ACHN (cell line): Measurements from ENCODE around the gene PARM1.
"Not testable (repeated sequence)": the region's sequence is repeated elsewhere in the genome, so short reads cannot be mapped to it uniquely, and the experiment has no call there.

Source experiments
- DNase-seq: peaks from one replicate; pipeline ENCODE4 v3.0.0-alpha.2; 2015
- in situ Hi-C: cut with HindIII; loops from 2 replicates; pipeline ENCODE4 v1.10.0; 2017; ENCODE audit warnings: low sequenced_read_pairs, low pct_ligation_motif_present, low pct_unique_long_range_greater_than_20kb

PARM1 gene

DNA sequence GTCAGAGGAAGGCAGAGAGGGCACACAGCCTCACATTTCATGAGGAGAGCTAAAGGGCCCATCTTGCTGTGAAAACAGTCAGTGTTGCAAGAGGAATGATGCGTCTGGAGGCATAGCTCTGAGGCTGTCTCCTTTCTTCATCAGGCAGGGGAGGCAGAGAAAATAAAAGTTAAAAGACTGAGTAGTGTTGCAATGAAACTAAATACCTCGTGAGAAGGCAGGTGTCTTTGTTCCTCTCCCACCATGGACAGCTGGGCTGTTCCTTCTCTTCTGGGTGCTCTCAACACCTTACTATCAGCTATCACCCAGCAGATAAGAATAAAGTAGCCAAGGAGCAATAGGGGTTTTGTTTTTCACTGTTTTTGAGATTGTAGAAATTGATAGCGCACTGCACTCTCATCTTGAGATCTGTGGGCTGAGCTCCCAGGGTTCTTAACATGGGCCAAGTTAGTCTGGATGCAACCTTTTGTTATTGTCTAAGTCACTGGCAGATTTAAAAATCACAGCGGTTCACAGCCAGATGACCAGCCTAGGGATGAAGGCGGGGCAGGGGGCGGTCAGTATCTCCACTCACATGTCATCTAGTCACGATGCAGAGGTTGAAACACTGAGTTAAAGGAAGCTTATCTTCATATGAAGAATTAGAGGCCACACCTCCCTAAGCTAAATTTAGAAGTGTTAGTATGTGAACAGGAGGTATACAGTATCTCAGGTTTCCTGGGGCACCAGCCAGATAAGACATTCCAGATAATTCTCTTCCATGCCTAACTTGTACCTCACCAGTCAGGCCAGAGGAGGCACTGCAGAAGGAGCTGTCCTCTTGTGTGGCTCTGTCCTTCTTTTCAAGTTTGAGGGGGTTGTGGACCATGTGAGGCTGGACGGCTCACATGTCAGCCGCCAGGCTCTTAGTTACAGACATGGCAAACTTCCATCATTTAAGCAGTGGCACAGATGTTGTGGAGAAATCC is 36.9 kb downstream of the PARM1 start:
- DNase-seq = no peak
- in situ Hi-C loops = no loop called here

GRCh38 chr4:74970577-74970976 is 37.7 kb downstream of the PARM1 start:
- no peak for DNase-seq
- in situ Hi-C loops = no loop called here

- in situ Hi-C loops = no loop called here
- DNase-seq = no peak
These were observed 38.9 kb downstream of the PARM1 start for GRCh38 chr4:74971862-74972261.

GRCh38 chr4:74975082-74975481 is 42.2 kb downstream of the PARM1 start:
- DNase-seq = no peak
- in situ Hi-C loops = no loop called here

GRCh38 chr4:74975848-74976824 is 43.2 kb downstream of the PARM1 start:
- no peak for DNase-seq

GRCh38 chr4:74982546-74983252 is 49.8 kb downstream of the PARM1 start:
- in situ Hi-C loops = no loop called here

More at GRCh38 chr4:74975848-74976824, 43.2 kb downstream of the PARM1 start:
- in situ Hi-C loops = no loop called here

DNA sequence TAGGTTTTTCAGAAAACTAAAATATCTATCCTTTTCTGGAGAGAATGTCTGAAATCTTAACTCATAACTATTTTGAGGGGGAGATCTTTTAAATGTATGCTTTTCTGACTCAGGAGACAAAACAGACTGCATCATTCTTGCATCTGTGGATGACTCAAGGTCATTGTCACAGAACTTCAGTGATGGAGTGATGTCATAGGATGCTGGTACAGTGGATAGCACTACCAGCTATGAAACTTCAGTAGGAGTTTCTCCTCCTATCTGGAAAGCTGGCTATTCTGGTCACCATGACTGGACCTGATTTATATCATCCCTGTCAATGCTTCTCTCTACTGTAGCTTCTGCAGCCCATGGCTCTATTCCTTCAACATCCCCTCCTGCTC is 50.3 kb downstream of the PARM1 start:
- no peak for DNase-seq
- in situ Hi-C loops = no loop called here

More at GRCh38 chr4:74982546-74983252, 49.8 kb downstream of the PARM1 start:
- DNase-seq = no peak

GRCh38 chr4:74990276-74990875 is 57.5 kb downstream of the PARM1 start:
- DNase-seq = no peak
- in situ Hi-C loops = no loop called here

DNA sequence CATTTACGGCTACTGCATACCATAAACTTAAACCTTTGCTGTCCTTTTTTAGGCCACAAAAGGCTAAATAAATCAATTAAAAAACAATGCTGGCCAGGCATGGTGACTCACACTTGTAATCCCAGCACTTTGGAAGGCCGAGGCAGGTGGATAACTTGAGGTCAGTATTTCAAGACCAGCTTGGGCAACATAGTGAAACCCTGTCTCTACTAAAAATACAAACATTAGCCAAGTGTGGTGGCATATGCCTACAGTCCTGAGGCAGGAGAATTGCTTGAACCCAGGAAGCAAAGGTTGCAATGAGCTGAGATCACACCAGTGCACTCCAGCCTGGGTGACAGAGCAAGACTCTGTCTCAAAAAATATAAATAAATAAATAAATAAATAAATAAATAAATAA is 61.5 kb downstream of the PARM1 start:
- in situ Hi-C loops, DNase-seq: not testable (repeated sequence)

DNA sequence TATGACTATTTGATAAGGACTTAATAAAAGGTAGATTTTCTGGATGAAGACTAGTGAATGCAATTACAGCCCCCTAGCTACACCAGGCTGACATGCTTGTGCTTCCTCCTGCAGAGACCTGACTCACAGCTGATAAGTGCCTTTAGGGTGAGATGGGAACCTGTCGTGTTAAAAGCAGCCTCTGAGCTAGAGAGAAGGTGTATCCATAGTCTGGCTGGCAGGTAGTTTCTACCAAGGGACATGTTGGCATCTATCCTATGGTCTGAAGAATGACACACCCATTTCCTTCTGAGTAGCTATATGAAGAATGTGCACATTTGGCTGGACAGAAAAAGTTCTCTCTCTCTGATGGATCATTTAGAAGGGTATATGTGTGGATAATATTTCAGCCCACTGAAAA is 64.1 kb downstream of the PARM1 start:
- no peak for DNase-seq
- in situ Hi-C loops = no loop called here

- in situ Hi-C loops = no loop called here
- no peak for DNase-seq
These were observed 65.2 kb downstream of the PARM1 start for GRCh38 chr4:74997948-74998729.

- in situ Hi-C loops = no loop called here
These were observed 66.9 kb downstream of the PARM1 start for GRCh38 chr4:74999714-75000309.

GRCh38 chr4:75001871-75002270 is 69.0 kb downstream of the PARM1 start:
- DNase-seq = no peak
- in situ Hi-C loops = no loop called here

More at GRCh38 chr4:74999714-75000309, 66.9 kb downstream of the PARM1 start:
- no peak for DNase-seq

GRCh38 chr4:75002381-75002780 is 69.5 kb downstream of the PARM1 start:
- in situ Hi-C loops = no loop called here
- no peak for DNase-seq

- no peak for DNase-seq
- in situ Hi-C loops = no loop called here
These were observed 71.1 kb downstream of the PARM1 start for GRCh38 chr4:75003979-75004378.

DNA sequence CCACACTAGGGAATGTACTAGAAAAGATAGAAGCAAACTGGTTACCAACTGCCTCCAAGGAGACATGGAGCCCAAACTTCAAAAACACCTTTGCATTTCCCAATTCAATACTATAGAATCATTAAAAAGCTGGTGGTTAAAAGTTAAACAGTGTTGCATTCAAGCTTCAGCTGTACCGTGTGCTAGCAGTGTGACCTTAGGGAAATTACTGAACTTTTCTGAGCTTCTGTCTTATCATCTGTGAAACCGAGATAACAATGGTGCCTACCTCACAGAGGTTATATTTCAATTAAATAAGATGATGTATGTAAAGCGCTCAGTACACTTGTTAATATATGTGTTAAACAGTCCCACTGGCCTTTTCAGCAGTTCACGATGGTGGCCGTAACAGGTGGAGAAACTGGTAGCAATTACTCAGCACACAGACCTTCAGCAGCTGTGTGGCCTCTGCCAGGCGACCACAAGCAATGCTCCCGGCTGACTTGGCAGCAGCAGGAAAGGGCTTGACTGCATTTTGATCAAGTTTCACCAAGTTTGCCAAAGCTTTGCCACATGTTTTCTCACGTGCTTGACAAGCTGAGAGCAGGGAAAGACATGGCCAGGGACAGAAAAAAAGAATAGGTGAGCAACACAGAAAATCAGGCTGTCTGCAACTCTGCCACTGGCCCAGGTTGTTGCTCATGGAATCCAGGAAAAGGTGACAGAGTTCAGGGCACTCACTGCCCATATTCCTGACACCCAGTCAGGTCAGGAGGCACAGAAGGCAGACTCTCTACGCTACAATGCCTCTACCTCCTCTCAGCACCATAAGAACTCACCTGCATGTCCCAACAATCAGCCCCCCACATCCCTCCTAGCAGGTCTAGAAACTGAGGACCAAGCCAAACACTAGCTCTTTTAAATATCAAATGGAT is 72.1 kb downstream of the PARM1 start:
- DNase-seq = no peak
- in situ Hi-C loops = no loop called here
